Natural killer cell (primary cell): ENCODE data around the gene RPS21. TPM values are rescaled to one million over a fixed set of nuclear protein-coding genes. Genes with fewer than 3 reads are reported as not detected.
A peak's percentile ranks its signal among the peaks of the same experiment; 100 is the strongest.

Experiments
- ATAC-seq, 3 donors: fragments of 150-1000 bp in 2 of 3; fragments of 200-7000 bp in 1 of 3; cut with Tn5 transposase; 1 replicate in 1 of 3; 2 replicates in 2 of 3; pipeline ENCODE4 v1.10.0; 2021; ENCODE audit warnings: mild to moderate bottlenecking in 2 of 3, moderate library complexity in 2 of 3
- DNase-seq, 2 donors: peaks; one replicate each; pipeline versions ENCODE4 v3.0.0 to v3.0.0-alpha.2; 2013 to 2021; ENCODE audit warnings: mixed read lengths in 1 of 2
- H3K27ac ChIP-seq: one replicate; pipeline ENCODE4 v1.5.1; 2013; ENCODE audit warnings: mild to moderate bottlenecking, low read length
- H3K27me3 ChIP-seq: one replicate; pipeline ENCODE4 v1.6.1; 2013; ENCODE audit warnings: low read length; ENCODE audit not compliant: control insufficient read depth, insufficient read depth
- H3K36me3 ChIP-seq: one replicate; pipeline ENCODE4 v1.6.1; 2013; ENCODE audit warnings: low read length; ENCODE audit not compliant: control insufficient read depth, insufficient read depth
- H3K4me1 ChIP-seq: one replicate; pipeline ENCODE4 v1.6.1; 2013; ENCODE audit warnings: low read length; ENCODE audit not compliant: control insufficient read depth, insufficient read depth
- H3K4me3 ChIP-seq: one replicate; pipeline ENCODE4 v1.5.1; 2013; ENCODE audit warnings: low read length
- H3K9me3 ChIP-seq: one replicate; pipeline ENCODE4 v1.6.1; 2013; ENCODE audit warnings: low read length; ENCODE audit not compliant: control insufficient read depth, insufficient read depth
- H3K27ac Mint-ChIP-seq, 2 donors: one replicate each; pipeline ENCODE4 v1.8.0; 2022; ENCODE audit warnings: mild to moderate bottlenecking in 2 of 2, mixed read lengths in 2 of 2, moderate library complexity in 1 of 2
- H3K27me3 Mint-ChIP-seq, 2 donors: one replicate each; pipeline ENCODE4 v1.8.0; 2022; ENCODE audit warnings: low read depth in 2 of 2, mixed read lengths in 2 of 2
- H3K36me3 Mint-ChIP-seq: one replicate; pipeline ENCODE4 v1.8.0; 2022; ENCODE audit warnings: mixed read lengths
- H3K4me1 Mint-ChIP-seq, 2 donors: one replicate each; pipeline ENCODE4 v1.8.0; 2022; ENCODE audit warnings: mixed read lengths in 2 of 2
- H3K4me3 Mint-ChIP-seq: one replicate; pipeline ENCODE4 v1.8.0; 2022; ENCODE audit warnings: mild to moderate bottlenecking, moderate library complexity, mixed read lengths
- H3K9me3 Mint-ChIP-seq, 2 donors: one replicate each; pipeline ENCODE4 v1.8.0; 2022; ENCODE audit warnings: mixed read lengths in 2 of 2
- WGBS: methylation state at CpG from one replicate; pipeline ENCODE4 v1.1.7; 2013; ENCODE audit warnings: missing lambda C conversion rate; ENCODE audit not compliant: insufficient coverage; 5-methylcytosine and 5-hydroxymethylcytosine counted together
- intact Hi-C: fragments of 100-400 bp; cut with micrococcal nuclease; formaldehyde crosslinking; loops from one replicate; pipeline ENCODE4 v1.14.2; 2022
- total RNA-seq, 4 donors: library from RNA; stranded (reverse); fragments of 120-200 nt in 1 of 4; gene quantifications; one replicate each; pipeline versions ENCODE4 v1.2.3 to v1.2.4, GENCODE V29; 2013 to 2022
- TF ChIP-seq, protein P1 (sequence below): fragments of 200-600 bp; IDR thresholded peaks from one replicate; pipeline ENCODE4 v1.8.0; 2022; ENCODE audit warnings: antibody characterized with exemption

The RPS21 gene
- total RNA-seq, 3 donors from 2014 or later (not counting 1 experiment from before 2014, with no cell fraction given) = 887 to 1,244 (median 1,112) TPM

DNA sequence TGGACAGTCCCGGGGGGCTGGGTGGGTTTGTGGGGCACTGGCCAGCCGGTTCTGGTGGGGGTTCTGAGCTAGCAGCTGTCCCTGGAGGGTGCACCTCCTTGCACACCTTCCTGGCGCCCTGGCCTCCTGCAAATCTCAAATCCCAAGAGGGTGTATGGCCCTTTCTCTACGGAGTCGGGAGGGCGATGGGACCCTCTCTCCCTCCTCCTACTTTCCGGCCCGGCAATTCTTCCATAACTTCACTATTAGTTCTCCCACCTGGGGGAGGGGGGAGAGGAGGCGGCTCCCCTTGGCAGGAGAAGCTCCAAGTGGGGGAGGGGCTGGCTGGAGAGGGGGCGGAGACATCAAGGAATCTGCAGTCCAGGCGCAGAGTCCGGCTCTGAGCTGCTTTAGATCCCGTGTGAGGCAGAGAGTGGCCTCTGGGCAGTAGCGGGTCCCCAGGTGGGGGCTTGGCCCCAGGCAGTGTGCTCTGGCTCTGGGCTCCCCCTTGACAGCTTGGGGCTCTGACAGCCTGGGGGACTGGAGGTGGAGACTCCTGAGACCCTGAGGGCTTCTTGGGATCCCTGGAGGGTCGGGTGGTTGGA, 18.4 kb upstream of the RPS21 start:
- H3K4me1 ChIP-seq = peaks cover 22% of the 10 kb centered on the region
- H3K9me3 Mint-ChIP-seq = no peaks in the 10 kb centered on the region
- H3K36me3 ChIP-seq = no peaks in the 10 kb centered on the region
- no peaks in the 10 kb centered on the region for H3K9me3 ChIP-seq
- TF ChIP-seq, protein P1, sequence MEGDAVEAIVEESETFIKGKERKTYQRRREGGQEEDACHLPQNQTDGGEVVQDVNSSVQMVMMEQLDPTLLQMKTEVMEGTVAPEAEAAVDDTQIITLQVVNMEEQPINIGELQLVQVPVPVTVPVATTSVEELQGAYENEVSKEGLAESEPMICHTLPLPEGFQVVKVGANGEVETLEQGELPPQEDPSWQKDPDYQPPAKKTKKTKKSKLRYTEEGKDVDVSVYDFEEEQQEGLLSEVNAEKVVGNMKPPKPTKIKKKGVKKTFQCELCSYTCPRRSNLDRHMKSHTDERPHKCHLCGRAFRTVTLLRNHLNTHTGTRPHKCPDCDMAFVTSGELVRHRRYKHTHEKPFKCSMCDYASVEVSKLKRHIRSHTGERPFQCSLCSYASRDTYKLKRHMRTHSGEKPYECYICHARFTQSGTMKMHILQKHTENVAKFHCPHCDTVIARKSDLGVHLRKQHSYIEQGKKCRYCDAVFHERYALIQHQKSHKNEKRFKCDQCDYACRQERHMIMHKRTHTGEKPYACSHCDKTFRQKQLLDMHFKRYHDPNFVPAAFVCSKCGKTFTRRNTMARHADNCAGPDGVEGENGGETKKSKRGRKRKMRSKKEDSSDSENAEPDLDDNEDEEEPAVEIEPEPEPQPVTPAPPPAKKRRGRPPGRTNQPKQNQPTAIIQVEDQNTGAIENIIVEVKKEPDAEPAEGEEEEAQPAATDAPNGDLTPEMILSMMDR = no peak
- DNase-seq (no peak), ATAC-seq (no peak)
- no peak overlapping the region for H3K27ac Mint-ChIP-seq
- intact Hi-C loops = no loop called here
- WGBS = 7% methylated on average over 13 of the region's 15 CpGs
- peaks cover 0 to 6% of the 10 kb centered on the region in 2 donors for H3K4me1 Mint-ChIP-seq
- H3K36me3 Mint-ChIP-seq = no peaks in the 10 kb centered on the region
- no peak overlapping the region for H3K27ac ChIP-seq
- H3K27me3 ChIP-seq = peaks cover 26% of the 10 kb centered on the region
- no peak overlapping the region for H3K4me3 ChIP-seq
- H3K27me3 Mint-ChIP-seq = peaks cover 0 to 32% of the 10 kb centered on the region in 2 donors
- H3K4me3 Mint-ChIP-seq = peak overlapping the region; percentile 77

DNA sequence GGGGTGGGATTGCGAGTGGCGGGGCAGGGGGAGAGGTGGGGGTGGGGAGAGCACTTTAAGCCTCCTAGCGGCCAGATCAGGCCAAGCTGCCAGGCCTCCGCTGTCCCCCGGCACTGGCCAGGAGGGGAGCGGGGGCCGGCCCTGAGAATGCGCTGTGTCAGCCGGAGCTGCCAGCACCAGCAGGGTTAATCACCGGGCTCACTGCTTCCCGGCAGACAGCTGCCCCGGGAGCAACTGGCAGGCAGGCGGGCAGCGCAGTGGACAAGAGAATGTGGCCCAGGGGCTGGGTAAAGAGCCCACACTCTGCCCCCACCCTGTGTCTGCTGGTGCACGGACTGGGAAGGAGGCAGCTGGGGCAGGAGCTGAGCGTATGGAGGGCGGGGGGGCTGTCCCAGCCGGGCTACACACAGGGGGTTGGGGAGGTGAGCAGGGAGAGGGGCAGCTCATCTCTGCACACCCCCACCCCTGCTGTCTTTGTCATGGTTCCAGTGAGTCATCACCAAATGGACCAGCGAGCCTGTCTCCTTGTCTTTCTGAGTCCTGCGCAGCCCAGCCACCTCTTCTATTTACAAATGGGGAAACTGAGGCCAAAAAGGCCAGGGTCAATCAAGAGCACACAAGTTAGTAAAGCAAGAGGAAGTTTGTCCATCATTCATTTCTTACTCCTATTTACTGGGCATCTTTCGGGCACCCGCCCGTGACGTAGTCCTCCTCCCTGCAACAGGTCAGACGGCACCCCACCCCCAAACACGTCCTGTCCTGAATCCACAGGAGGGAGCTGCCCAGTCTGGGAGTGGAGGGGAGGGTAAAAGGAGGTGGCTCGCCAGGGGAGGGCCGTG, 17.7 kb upstream of the RPS21 start:
- Histone ChIP-seq H3K4me3 (no peak overlapping the region), H3K36me3 (no peaks in the 10 kb centered on the region), H3K9me3 (no peaks in the 10 kb centered on the region), H3K27me3 (peaks cover 26% of the 10 kb centered on the region), H3K27ac (no peak overlapping the region), H3K4me1 (peaks cover 22% of the 10 kb centered on the region)
- WGBS = 18% methylated on average over 21 of the region's 28 CpGs
- no peak overlapping the region for H3K4me3 Mint-ChIP-seq
- H3K9me3 Mint-ChIP-seq = no peaks in the 10 kb centered on the region
- peaks cover 0 to 6% of the 10 kb centered on the region in 2 donors for H3K4me1 Mint-ChIP-seq
- H3K27me3 Mint-ChIP-seq = peaks cover 0 to 34% of the 10 kb centered on the region in 2 donors
- TF ChIP-seq, protein P1 = no peak
- intact Hi-C loops = no loop called here
- DNase-seq = no peak
- H3K36me3 Mint-ChIP-seq = no peaks in the 10 kb centered on the region
- no peak overlapping the region for H3K27ac Mint-ChIP-seq
- ATAC-seq = peak in 1 of 3 donors; percentile 27

DNA sequence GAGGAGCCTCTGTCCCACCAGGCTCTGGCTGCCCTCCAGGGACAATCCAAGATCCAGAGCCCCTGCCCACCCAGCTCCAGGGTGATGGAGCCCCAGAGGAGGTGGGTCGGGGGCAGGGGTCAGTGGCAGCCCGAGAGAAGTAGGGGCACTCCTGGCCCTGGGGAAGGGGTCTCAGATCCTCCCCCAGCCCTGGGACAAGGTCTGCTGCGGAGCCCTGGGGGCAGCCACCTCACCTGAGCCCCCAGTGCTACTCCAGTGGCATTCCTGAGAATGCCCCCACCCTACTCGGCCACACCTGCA, 17.1 kb upstream of the RPS21 start:
- H3K4me3 Mint-ChIP-seq = no peak overlapping the region
- no peaks in the 10 kb centered on the region for H3K36me3 Mint-ChIP-seq
- 59% methylated on average over 4 of the region's 4 CpGs for WGBS
- Histone ChIP-seq H3K27ac (no peak overlapping the region), H3K4me1 (peaks cover 22% of the 10 kb centered on the region), H3K36me3 (no peaks in the 10 kb centered on the region), H3K27me3 (peaks cover 26% of the 10 kb centered on the region), H3K9me3 (no peaks in the 10 kb centered on the region), H3K4me3 (no peak overlapping the region)
- H3K4me1 Mint-ChIP-seq = peaks cover 0 to 6% of the 10 kb centered on the region in 2 donors
- ATAC-seq (no peak), DNase-seq (no peak)
- intact Hi-C loops = no loop called here
- peaks cover 0 to 34% of the 10 kb centered on the region in 2 donors for H3K27me3 Mint-ChIP-seq
- no peak overlapping the region for H3K27ac Mint-ChIP-seq
- TF ChIP-seq, protein P1 = no peak
- H3K9me3 Mint-ChIP-seq = no peaks in the 10 kb centered on the region
